DOHH2 (cell line): ENCODE measurements around the gene KDM7A.

Source experiments
- H3F3A ChIP-seq: fragments of 200-600 bp; sonication (generic), shearing (Covaris generic); 2 replicates; pipeline ENCODE4 v1.6.0; 2016; ENCODE audit warnings: antibody characterized with exemption, mild to moderate bottlenecking; ENCODE audit not compliant: control insufficient read depth, insufficient read depth
- H3K27ac ChIP-seq: fragments of 200-600 bp; sonication (generic); 2 replicates; pipeline ENCODE4 v1.5.1; 2014; ENCODE audit warnings: low read depth, mild to moderate bottlenecking, low read length, moderate library complexity
- H3K27me3 ChIP-seq: fragments of 200-600 bp; sonication (generic); 2 replicates; pipeline ENCODE4 v1.6.1; 2014; ENCODE audit warnings: mild to moderate bottlenecking, low read length, mixed read lengths; ENCODE audit not compliant: control insufficient read depth
- H3K36me3 ChIP-seq: fragments of 200-600 bp; sonication (generic); 2 replicates; pipeline ENCODE4 v1.6.1; 2014; ENCODE audit warnings: mild to moderate bottlenecking, low read length, moderate library complexity, mixed read lengths; ENCODE audit not compliant: control insufficient read depth
- H3K4me1 ChIP-seq: fragments of 200-600 bp; sonication (generic); 2 replicates; pipeline ENCODE4 v1.6.1; 2014; ENCODE audit warnings: mild to moderate bottlenecking, low read length, mixed read lengths; ENCODE audit not compliant: control insufficient read depth
- H3K4me2 ChIP-seq: fragments of 200-600 bp; sonication (generic); 2 replicates; pipeline ENCODE4 v1.6.0; 2014; ENCODE audit warnings: mild to moderate bottlenecking, low read length, moderate library complexity
- H3K4me3 ChIP-seq: fragments of 200-600 bp; sonication (generic); 2 replicates; pipeline ENCODE4 v1.5.1; 2014; ENCODE audit warnings: mild to moderate bottlenecking, low read length, mixed read lengths
- H3K79me2 ChIP-seq: fragments of 200-600 bp; sonication (generic); 2 replicates; pipeline ENCODE4 v1.6.1; 2014; ENCODE audit warnings: mild to moderate bottlenecking, low read length, mixed read lengths; ENCODE audit not compliant: control insufficient read depth
- H3K9me2 ChIP-seq: fragments of 200-600 bp; sonication (generic); replicated peaks from 2 replicates; pipeline ENCODE4 v1.6.1; 2014; ENCODE audit warnings: mild to moderate bottlenecking, low read length, mixed read lengths; ENCODE audit not compliant: control insufficient read depth
- H3K9me3 ChIP-seq: fragments of 200-600 bp; sonication (generic); 2 replicates; pipeline ENCODE4 v1.6.1; 2014; ENCODE audit warnings: antibody characterized with exemption, low read length, mixed read lengths; ENCODE audit not compliant: control insufficient read depth, insufficient read depth
- H4K20me1 ChIP-seq: fragments of 200-600 bp; sonication (generic); 2 replicates; pipeline ENCODE4 v1.6.0; 2014; ENCODE audit warnings: low read depth, mild to moderate bottlenecking, antibody characterized with exemption, low read length, moderate library complexity; ENCODE audit not compliant: control insufficient read depth, insufficient read depth
- EZH2phosphoT487 ChIP-seq: fragments of 200-600 bp; sonication (generic); IDR thresholded peaks from 2 replicates; pipeline ENCODE4 v1.6.1; 2017; ENCODE audit warnings: borderline replicate concordance, mild to moderate bottlenecking, antibody characterized with exemption, low read length, moderate library complexity, mixed read lengths
- TF ChIP-seq, protein P1 (sequence below): fragments of 200-600 bp; sonication (generic); IDR thresholded peaks from one replicate; pipeline ENCODE4 v1.5.1; 2014; ENCODE audit warnings: antibody characterized with exemption, mild to moderate bottlenecking, low read depth, low read length; ENCODE audit not compliant: poor library complexity, severe bottlenecking

KDM7A gene

DNA sequence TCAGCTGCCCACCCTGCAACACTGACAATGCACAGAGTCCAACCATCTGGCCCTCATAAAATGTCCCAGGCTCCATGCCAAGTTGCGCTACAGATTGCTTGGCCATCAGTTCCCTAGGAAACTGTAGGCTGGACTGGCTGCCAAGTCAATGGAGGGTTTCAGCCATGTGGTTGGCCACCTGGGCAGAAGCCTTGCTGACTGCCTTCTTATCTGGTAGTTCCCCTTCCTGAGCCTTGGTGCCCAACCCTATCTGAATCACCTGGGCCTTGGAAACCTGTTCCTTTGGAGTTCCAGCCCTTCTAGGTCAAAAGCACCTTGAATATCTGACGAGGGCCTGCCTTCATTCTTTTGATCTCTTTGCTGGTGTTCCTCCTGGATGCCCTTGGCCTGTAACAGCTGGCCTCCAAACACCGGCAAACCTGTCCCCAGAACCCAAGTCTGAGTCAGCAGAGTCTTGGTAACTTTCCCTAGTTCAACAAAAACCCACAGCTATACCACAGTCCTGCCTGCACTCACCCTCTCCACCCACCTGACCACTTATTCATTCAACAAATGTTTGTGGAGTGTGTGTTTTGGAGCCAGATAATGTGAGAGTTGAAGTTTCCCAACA, 37.4 kb upstream of the KDM7A start:
- Histone ChIP-seq H3K4me2 (peak overlapping the region; percentile 38), H4K20me1 (no peaks in the 10 kb centered on the region), H3K79me2 (no peaks in the 10 kb centered on the region), H3K27ac (no peak overlapping the region), H3K27me3 (no peaks in the 10 kb centered on the region), H3K36me3 (no peaks in the 10 kb centered on the region), H3K4me1 (peaks cover 63% of the 10 kb centered on the region), H3K9me2 (no peaks in the 10 kb centered on the region), H3K4me3 (no peak overlapping the region), H3K9me3 (peaks cover 8% of the 10 kb centered on the region; the same call in 1 of the 2 replicates), H3F3A (peaks cover 17% of the 10 kb centered on the region)
- TF ChIP-seq EZH2phosphoT487: no peak
- TF ChIP-seq, protein P1, sequence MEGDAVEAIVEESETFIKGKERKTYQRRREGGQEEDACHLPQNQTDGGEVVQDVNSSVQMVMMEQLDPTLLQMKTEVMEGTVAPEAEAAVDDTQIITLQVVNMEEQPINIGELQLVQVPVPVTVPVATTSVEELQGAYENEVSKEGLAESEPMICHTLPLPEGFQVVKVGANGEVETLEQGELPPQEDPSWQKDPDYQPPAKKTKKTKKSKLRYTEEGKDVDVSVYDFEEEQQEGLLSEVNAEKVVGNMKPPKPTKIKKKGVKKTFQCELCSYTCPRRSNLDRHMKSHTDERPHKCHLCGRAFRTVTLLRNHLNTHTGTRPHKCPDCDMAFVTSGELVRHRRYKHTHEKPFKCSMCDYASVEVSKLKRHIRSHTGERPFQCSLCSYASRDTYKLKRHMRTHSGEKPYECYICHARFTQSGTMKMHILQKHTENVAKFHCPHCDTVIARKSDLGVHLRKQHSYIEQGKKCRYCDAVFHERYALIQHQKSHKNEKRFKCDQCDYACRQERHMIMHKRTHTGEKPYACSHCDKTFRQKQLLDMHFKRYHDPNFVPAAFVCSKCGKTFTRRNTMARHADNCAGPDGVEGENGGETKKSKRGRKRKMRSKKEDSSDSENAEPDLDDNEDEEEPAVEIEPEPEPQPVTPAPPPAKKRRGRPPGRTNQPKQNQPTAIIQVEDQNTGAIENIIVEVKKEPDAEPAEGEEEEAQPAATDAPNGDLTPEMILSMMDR: no peak

DNA sequence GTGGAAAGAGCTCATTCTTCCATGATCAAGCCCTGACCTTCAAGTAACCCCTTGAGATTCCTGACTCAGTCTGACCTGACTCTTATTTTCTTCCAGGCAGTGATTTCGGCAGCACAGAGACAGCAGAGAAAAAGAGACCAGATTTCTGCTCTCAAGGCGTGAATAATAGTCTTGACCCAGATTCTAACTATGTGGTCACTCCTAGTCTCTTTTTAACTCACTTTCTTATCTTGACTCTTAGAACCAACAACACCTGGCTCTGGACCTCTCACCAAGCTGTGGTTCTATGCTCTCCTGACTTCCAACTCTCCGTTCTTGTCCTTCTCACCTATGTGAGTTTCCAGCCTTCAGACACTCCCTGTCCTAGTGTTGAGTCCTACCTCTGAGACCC, 36.9 kb upstream of the KDM7A start:
- Histone ChIP-seq H4K20me1 (no peaks in the 10 kb centered on the region), H3K27me3 (no peaks in the 10 kb centered on the region), H3K4me2 (peak overlapping the region; percentile 12; the same call in 1 of the 2 replicates)

DNA sequence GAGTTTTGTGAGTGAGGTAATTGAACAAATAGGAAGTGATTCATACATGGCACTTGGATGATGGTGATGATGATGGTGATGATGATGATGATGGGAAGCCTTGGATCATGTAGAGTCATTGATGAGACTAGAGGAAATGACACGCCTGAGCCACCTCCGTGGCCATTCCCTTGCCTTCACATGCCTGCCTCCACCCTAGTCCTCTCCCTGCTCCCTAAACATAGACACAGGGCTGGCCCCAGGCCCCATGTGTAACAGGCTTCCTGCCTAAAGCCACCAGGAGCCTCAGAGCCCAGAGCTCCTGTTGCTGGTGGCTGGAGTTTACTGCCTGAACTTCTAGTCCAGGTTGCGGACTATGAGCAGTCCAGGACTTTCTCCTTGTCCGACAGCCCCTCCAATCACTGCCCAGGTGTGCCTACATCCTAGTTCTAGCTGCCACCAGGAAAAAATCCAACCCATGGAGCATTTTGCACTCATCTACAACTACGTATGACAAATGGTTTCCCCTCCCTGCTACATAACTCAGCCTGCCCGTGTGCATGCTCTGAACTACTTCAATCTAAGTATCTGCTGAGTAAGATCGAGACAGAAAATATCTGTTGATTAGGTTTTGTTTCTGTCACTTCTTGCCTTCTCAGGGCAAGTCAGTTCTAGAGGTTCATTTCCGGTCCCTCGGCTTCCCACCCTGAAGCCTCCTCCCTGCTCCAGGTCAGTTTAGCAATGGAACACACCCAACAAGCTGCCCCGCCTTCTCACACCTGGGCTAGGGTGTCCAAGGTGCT, 35.5 kb upstream of the KDM7A start:
- Histone ChIP-seq H3K9me2 (no peaks in the 10 kb centered on the region), H3K4me2 (peak overlapping the region; percentile 37), H3K27me3 (no peaks in the 10 kb centered on the region), H3K27ac (no peak overlapping the region), H3F3A (peaks cover 17% of the 10 kb centered on the region), H4K20me1 (no peaks in the 10 kb centered on the region), H3K9me3 (no peaks in the 10 kb centered on the region), H3K36me3 (no peaks in the 10 kb centered on the region), H3K79me2 (no peaks in the 10 kb centered on the region), H3K4me1 (peaks cover 82% of the 10 kb centered on the region), H3K4me3 (peak overlapping the region; percentile 9)
- TF ChIP-seq, protein P1: no peak
- no peak for TF ChIP-seq EZH2phosphoT487

More for the DNA sequence above, 36.9 kb upstream of the KDM7A start:
- H3K79me2 ChIP-seq: no peaks in the 10 kb centered on the region
- peaks cover 68% of the 10 kb centered on the region for H3K4me1 ChIP-seq
- H3K9me2 ChIP-seq: no peaks in the 10 kb centered on the region
- peaks cover 8% of the 10 kb centered on the region; the same call in 1 of the 2 replicates for H3K9me3 ChIP-seq
- H3K27ac ChIP-seq: no peak overlapping the region
- no peaks in the 10 kb centered on the region for H3K36me3 ChIP-seq
- H3K4me3 ChIP-seq: no peak overlapping the region
- H3F3A ChIP-seq: peaks cover 17% of the 10 kb centered on the region
- no peak for TF ChIP-seq EZH2phosphoT487
- TF ChIP-seq, protein P1: no peak
